Coronary artery (tissue), 2 donors: ENCODE results near the gene DAPK1.
A peak's percentile ranks its signal among the peaks of the same experiment; 100 is the strongest.

Experiments used
- DNase-seq: peaks from one replicate; pipeline ENCODE4 v3.0.0-alpha.2; 2017; ENCODE audit warnings: low spot score
- H3K27ac ChIP-seq, 2 donors: fragments of 200-600 bp; sonication (generic); one replicate each; pipeline ENCODE4 v1.5.1; 2016 to 2019
- H3K4me3 ChIP-seq: fragments of 200-600 bp; sonication (generic); 2 replicates; pipeline ENCODE4 v1.5.1; 2016; ENCODE audit warnings: mild to moderate bottlenecking, moderate library complexity
- CTCF ChIP-seq: fragments of 200-600 bp; sonication (generic); IDR thresholded peaks from one replicate; pipeline ENCODE4 v1.5.1; 2019; ENCODE audit warnings: antibody characterized with exemption

Gene DAPK1

GRCh38 chr9:87639949-87640348 is 142.3 kb downstream of the DAPK1 start:
- no peak for TF ChIP-seq CTCF
- Histone ChIP-seq H3K4me3 (no peak overlapping the region), H3K27ac (no peak overlapping the region)
- no peak for DNase-seq

GRCh38 chr9:87640385-87640795 is 142.7 kb downstream of the DAPK1 start:
- DNase-seq: peak; percentile 53
- no peak overlapping the region for H3K4me3 ChIP-seq
- H3K27ac ChIP-seq: no peak overlapping the region
- no peak for TF ChIP-seq CTCF

- Histone ChIP-seq H3K4me3 (no peak overlapping the region), H3K27ac (no peak overlapping the region)
- DNase-seq: peak; percentile 24
- TF ChIP-seq CTCF: no peak
Observed at GRCh38 chr9:87641067-87641466, 143.4 kb downstream of the DAPK1 start.

GRCh38 chr9:87642330-87643106 is 144.9 kb downstream of the DAPK1 start:
- Histone ChIP-seq H3K27ac (no peak overlapping the region), H3K4me3 (no peak overlapping the region)
- TF ChIP-seq CTCF: no peak
- no peak for DNase-seq

GRCh38 chr9:87643107-87643650 is 145.5 kb downstream of the DAPK1 start:
- DNase-seq: peak; percentile 21
- no peak overlapping the region for H3K27ac ChIP-seq
- no peak for TF ChIP-seq CTCF
- H3K4me3 ChIP-seq: no peak overlapping the region

GRCh38 chr9:87643778-87644570 is 146.3 kb downstream of the DAPK1 start:
- TF ChIP-seq CTCF: no peak
- H3K4me3 ChIP-seq: no peak overlapping the region
- H3K27ac ChIP-seq: no peak overlapping the region
- DNase-seq: peak; percentile 46
